Measurements from ENCODE around the gene OTULIN.

OTULIN gene

GRCh38 chr5:14729448-14730385, 65.2 kb downstream of the OTULIN start:
- Mint-ChIP-seq H3K4me1 (ENCODE audit: low read depth) (peaks cover 8% of the 10 kb centered on the region), H3K36me3 (ENCODE audit: low read depth) (peaks cover 34% of the 10 kb centered on the region), H3K4me3 (no peak overlapping the region), H3K27ac (no peak overlapping the region), H3K27me3 (no peaks in the 10 kb centered on the region), H3K9me3 (no peaks in the 10 kb centered on the region)

- peaks cover 27% of the 10 kb centered on the region for H3K36me3 Mint-ChIP-seq (ENCODE audit: low read depth)
- peaks cover 3% of the 10 kb centered on the region for H3K4me1 Mint-ChIP-seq (ENCODE audit: low read depth)
- no peak overlapping the region for H3K27ac Mint-ChIP-seq
- H3K27me3 Mint-ChIP-seq = no peaks in the 10 kb centered on the region
- H3K4me3 Mint-ChIP-seq = no peak overlapping the region
- H3K9me3 Mint-ChIP-seq = no peaks in the 10 kb centered on the region
These were observed 65.9 kb downstream of the OTULIN start for GRCh38 chr5:14730466-14730865.

- peaks cover 3% of the 10 kb centered on the region for H3K4me1 Mint-ChIP-seq (ENCODE audit: low read depth)
- peaks cover 29% of the 10 kb centered on the region for H3K36me3 Mint-ChIP-seq (ENCODE audit: low read depth)
- H3K9me3 Mint-ChIP-seq = no peaks in the 10 kb centered on the region
- H3K4me3 Mint-ChIP-seq = no peak overlapping the region
- no peak overlapping the region for H3K27ac Mint-ChIP-seq
- no peaks in the 10 kb centered on the region for H3K27me3 Mint-ChIP-seq
These were observed 66.4 kb downstream of the OTULIN start for GRCh38 chr5:14730881-14731280.

GRCh38 chr5:14732991-14733390, 68.5 kb downstream of the OTULIN start:
- Mint-ChIP-seq H3K9me3 (no peaks in the 10 kb centered on the region), H3K4me3 (no peak overlapping the region), H3K27ac (no peak overlapping the region), H3K27me3 (no peaks in the 10 kb centered on the region), H3K4me1 (ENCODE audit: low read depth) (peaks cover 4% of the 10 kb centered on the region), H3K36me3 (ENCODE audit: low read depth) (peaks cover 30% of the 10 kb centered on the region)

GRCh38 chr5:14733661-14734060, 69.1 kb downstream of the OTULIN start:
- Mint-ChIP-seq H3K27ac (no peak overlapping the region), H3K27me3 (no peaks in the 10 kb centered on the region)

GRCh38 chr5:14734396-14734795, 69.9 kb downstream of the OTULIN start:
- Mint-ChIP-seq H3K36me3 (ENCODE audit: low read depth) (peaks cover 42% of the 10 kb centered on the region), H3K27ac (no peak overlapping the region)

More at GRCh38 chr5:14733661-14734060, 69.1 kb downstream of the OTULIN start:
- peaks cover 4% of the 10 kb centered on the region for H3K4me1 Mint-ChIP-seq (ENCODE audit: low read depth)
- no peak overlapping the region for H3K4me3 Mint-ChIP-seq
- H3K36me3 Mint-ChIP-seq (ENCODE audit: low read depth) = peaks cover 37% of the 10 kb centered on the region
- no peaks in the 10 kb centered on the region for H3K9me3 Mint-ChIP-seq

GRCh38 chr5:14735944-14736343, 71.4 kb downstream of the OTULIN start:
- Mint-ChIP-seq H3K27me3 (no peaks in the 10 kb centered on the region), H3K4me1 (ENCODE audit: low read depth) (peaks cover 4% of the 10 kb centered on the region), H3K4me3 (no peak overlapping the region), H3K36me3 (ENCODE audit: low read depth) (peaks cover 48% of the 10 kb centered on the region), H3K27ac (no peak overlapping the region), H3K9me3 (no peaks in the 10 kb centered on the region)

More at GRCh38 chr5:14734396-14734795, 69.9 kb downstream of the OTULIN start:
- H3K9me3 Mint-ChIP-seq = no peaks in the 10 kb centered on the region
- no peaks in the 10 kb centered on the region for H3K27me3 Mint-ChIP-seq
- H3K4me1 Mint-ChIP-seq (ENCODE audit: low read depth) = peaks cover 4% of the 10 kb centered on the region
- H3K4me3 Mint-ChIP-seq = no peak overlapping the region

GRCh38 chr5:14737291-14737690, 72.8 kb downstream of the OTULIN start:
- peaks cover 10% of the 10 kb centered on the region for H3K4me1 Mint-ChIP-seq (ENCODE audit: low read depth)
- peaks cover 61% of the 10 kb centered on the region for H3K36me3 Mint-ChIP-seq (ENCODE audit: low read depth)
- H3K27me3 Mint-ChIP-seq = no peaks in the 10 kb centered on the region
- H3K9me3 Mint-ChIP-seq = no peaks in the 10 kb centered on the region
- H3K27ac Mint-ChIP-seq = no peak overlapping the region
- no peak overlapping the region for H3K4me3 Mint-ChIP-seq

- H3K4me3 Mint-ChIP-seq = no peak overlapping the region
- no peaks in the 10 kb centered on the region for H3K27me3 Mint-ChIP-seq
- H3K27ac Mint-ChIP-seq = no peak overlapping the region
- no peaks in the 10 kb centered on the region for H3K9me3 Mint-ChIP-seq
- peaks cover 69% of the 10 kb centered on the region for H3K36me3 Mint-ChIP-seq (ENCODE audit: low read depth)
- peaks cover 16% of the 10 kb centered on the region for H3K4me1 Mint-ChIP-seq (ENCODE audit: low read depth)
These were observed 73.5 kb downstream of the OTULIN start for GRCh38 chr5:14738050-14738449.

- Mint-ChIP-seq H3K27me3 (no peaks in the 10 kb centered on the region), H3K27ac (no peak overlapping the region), H3K36me3 (ENCODE audit: low read depth) (peaks cover 70% of the 10 kb centered on the region), H3K9me3 (no peaks in the 10 kb centered on the region), H3K4me3 (no peak overlapping the region), H3K4me1 (ENCODE audit: low read depth) (peaks cover 28% of the 10 kb centered on the region)
These were observed 75.0 kb downstream of the OTULIN start for GRCh38 chr5:14739538-14739937.

GRCh38 chr5:14739981-14740380, 75.5 kb downstream of the OTULIN start:
- Mint-ChIP-seq H3K27ac (no peak overlapping the region), H3K4me3 (no peak overlapping the region), H3K36me3 (ENCODE audit: low read depth) (peaks cover 68% of the 10 kb centered on the region), H3K4me1 (ENCODE audit: low read depth) (peaks cover 31% of the 10 kb centered on the region), H3K27me3 (no peaks in the 10 kb centered on the region), H3K9me3 (no peaks in the 10 kb centered on the region)

GRCh38 chr5:14741131-14741530, 76.6 kb downstream of the OTULIN start:
- Mint-ChIP-seq H3K27me3 (no peaks in the 10 kb centered on the region), H3K27ac (no peak overlapping the region), H3K36me3 (ENCODE audit: low read depth) (peaks cover 69% of the 10 kb centered on the region), H3K4me3 (no peak overlapping the region), H3K4me1 (ENCODE audit: low read depth) (peaks cover 43% of the 10 kb centered on the region), H3K9me3 (no peaks in the 10 kb centered on the region)

GRCh38 chr5:14741801-14742440, 77.4 kb downstream of the OTULIN start:
- Mint-ChIP-seq H3K4me1 (ENCODE audit: low read depth) (peaks cover 41% of the 10 kb centered on the region), H3K9me3 (no peaks in the 10 kb centered on the region), H3K36me3 (ENCODE audit: low read depth) (peaks cover 70% of the 10 kb centered on the region), H3K27ac (peak overlapping the region; percentile 55), H3K27me3 (no peaks in the 10 kb centered on the region), H3K4me3 (no peak overlapping the region)

GRCh38 chr5:14742498-14742897, 78.0 kb downstream of the OTULIN start:
- Mint-ChIP-seq H3K27ac (no peak overlapping the region), H3K36me3 (ENCODE audit: low read depth) (peaks cover 72% of the 10 kb centered on the region), H3K27me3 (no peaks in the 10 kb centered on the region), H3K4me1 (ENCODE audit: low read depth) (peaks cover 41% of the 10 kb centered on the region), H3K9me3 (no peaks in the 10 kb centered on the region), H3K4me3 (no peak overlapping the region)

- Mint-ChIP-seq H3K27ac (peak overlapping the region; percentile 49), H3K4me1 (ENCODE audit: low read depth) (peaks cover 41% of the 10 kb centered on the region), H3K27me3 (no peaks in the 10 kb centered on the region), H3K4me3 (no peak overlapping the region), H3K9me3 (no peaks in the 10 kb centered on the region), H3K36me3 (ENCODE audit: low read depth) (peaks cover 75% of the 10 kb centered on the region)
These were observed 79.2 kb downstream of the OTULIN start for GRCh38 chr5:14743601-14744295.

All from stimulated activated naive CD8-positive, alpha-beta T cell treated with anti-CD3 and anti-CD28 coated beads, Interleukin-15, Interleukin-2, amounts not matched to agents 100 ng/mL and 50 ng/mL, for 24 hours (primary cell).